HG03108 (cell line): ENCODE measurements around the gene PRKAR1B.

ENCODE experiments used
- ATAC-seq: cut with Tn5 transposase; IDR thresholded peaks from one replicate; pipeline ENCODE4 v1.9.1; 2021; ENCODE audit warnings: moderate library complexity; ENCODE audit not compliant: unreplicated experiment

Gene PRKAR1B

GRCh38 chr7:725223-726005 lies 1.7 kb downstream of the PRKAR1B start:
- no peak for ATAC-seq

GRCh38 chr7:724298-724697 lies 2.8 kb downstream of the PRKAR1B start:
- ATAC-seq = no peak

DNA sequence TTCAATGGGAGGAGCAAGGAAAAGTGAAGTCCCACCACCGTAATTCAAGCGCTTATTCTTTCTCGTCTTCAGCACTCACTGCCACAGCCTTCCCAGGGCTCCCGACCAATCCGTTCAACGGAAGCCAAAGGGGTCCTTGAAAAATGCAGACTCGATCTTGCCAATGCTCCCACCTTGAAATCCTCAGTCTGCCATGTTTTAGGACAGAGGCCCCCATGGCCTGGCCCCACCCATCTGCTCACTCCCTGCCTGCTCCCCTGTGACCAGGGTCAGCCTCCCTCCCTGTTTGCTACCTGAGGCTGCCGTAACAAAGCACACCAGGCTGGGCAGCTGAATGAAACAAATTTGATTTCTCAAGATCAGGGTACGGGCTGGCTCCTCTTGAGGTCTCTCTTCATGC lies 3.5 kb downstream of the PRKAR1B start:
- ATAC-seq = no peak

- ATAC-seq = no peak
Observed at GRCh38 chr7:721619-722248, 5.3 kb downstream of the PRKAR1B start.

DNA sequence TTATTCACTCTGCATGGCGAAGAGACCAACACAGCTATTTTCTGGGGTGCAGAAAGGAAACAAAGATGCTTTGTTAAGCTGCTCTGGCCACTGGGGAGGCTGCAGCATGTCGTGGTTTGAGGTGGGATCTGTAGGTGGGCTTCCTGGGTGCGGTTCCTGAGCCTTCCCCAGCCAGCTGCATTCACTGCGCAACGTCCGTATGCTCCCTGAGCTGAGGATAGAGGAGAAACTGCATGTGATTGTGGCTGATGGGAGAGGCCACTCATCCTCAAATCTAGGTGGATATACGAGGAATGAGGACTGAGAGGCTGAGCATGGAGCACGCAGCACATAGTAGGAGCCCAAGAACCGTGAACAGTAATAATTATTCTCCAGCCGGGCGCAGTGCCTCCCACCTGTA lies 10.4 kb downstream of the PRKAR1B start:
- ATAC-seq = no peak

- no peak for ATAC-seq
Observed at GRCh38 chr7:716222-716621, 10.9 kb downstream of the PRKAR1B start.

DNA sequence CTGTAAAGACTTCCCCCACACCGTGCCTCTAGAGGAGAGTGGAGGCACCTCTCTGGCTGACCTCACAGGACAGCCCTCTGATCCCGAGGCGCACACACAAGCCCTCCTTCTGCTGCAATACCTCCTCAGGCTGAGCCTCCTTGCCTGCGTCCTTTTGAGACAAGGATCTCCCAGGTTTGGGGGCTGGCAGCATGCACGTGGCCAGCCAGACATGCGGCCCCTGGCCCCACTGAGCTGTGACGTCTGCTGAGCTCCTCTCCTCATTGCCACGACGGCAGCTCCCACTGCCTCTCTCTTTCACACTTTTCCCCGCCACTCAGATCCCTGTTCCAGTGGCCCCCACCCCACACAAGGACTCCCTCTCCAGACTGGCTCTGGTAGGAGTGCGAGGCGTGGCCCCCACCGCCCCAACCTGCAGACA lies 12.8 kb downstream of the PRKAR1B start:
- ATAC-seq = no peak

DNA sequence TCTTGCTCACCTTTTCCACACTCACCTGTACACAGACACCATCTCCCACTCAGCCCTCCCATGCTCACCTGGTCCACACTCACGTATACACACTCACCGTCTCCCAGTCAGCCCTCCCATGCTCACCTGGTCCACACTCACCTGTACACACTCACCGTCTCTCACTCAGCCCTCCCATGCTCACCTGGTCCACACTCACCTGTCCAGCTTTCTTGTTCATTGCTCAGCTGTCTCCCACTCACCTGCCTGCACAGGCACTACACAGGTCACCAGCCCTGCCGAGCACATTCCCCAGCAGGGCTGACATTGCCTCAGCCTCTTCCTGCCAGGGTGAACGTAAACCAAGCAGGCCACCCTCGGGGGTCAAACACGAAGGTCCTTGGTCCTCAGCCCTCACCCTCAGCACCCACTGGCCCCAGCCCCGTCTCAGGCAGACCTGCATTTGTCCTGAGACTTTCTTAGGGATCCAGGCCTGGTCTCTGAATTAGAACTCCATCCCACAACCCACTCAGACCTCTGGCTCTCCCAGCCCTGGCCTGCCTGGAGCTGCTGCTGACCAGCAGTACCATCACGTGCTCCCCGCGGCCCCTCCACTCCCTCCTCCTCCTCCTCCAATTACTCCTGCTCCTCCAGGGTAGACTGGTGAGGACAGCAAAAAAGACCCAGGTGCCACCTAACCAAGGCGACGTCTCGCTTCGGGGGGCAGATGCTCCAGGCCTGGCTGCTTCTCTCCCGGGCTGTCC lies 13.4 kb downstream of the PRKAR1B start:
- ATAC-seq = no peak

DNA sequence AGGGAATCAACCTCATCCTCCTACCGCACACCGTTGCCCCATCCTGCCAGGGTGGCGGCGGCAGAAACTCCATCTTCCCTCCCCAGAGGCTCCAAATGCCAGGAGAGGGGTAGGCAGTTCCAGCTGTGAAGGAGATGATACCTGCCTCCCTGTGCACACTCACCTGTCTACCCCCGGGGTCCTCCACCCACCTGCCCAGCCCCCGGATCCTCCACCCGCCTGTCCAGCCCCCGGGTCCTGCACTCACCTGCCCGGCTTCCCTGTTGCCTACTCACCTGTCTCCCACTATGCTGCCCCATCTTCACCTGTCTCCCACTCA lies 14.0 kb downstream of the PRKAR1B start:
- no peak for ATAC-seq

DNA sequence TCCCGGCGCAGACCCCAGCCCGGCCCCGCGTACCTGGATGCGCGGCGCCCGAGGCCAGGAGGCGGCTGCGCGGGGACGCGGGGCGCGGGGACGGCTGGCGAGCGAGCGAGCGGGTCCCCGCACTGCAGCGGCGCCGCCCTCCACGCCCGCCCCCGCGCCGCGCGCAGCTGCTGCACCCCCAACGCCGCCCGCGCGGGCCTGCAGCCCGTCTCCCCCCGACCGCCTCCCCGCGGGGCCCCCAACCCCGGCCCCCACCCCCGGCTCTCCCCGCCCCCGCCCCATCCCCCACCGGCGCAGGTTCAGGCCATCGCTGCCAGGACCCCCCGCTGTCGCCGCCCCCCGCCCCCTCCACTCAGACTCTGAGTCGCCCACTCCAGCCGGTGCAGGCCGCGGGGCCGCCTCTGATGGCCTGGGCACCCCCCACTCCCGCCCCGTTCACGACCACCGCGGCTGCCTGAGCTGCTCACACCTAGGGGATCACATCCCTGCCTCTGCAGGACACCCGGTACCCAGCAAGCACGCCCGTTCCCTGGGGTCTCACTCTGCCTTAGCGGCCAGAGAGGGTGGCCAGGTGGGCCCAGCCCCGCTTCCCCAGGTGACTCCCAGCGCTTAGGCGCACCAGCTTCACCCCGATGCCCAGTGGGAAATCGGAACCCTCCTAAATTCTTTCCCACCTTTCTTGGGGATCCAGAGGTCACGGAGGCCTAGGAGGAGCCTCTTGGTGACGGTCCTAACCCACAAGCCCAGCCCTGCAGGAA lies 14.5 kb downstream of the PRKAR1B start:
- no peak for ATAC-seq

- ATAC-seq = no peak
Observed at GRCh38 chr7:711922-712380, 15.1 kb downstream of the PRKAR1B start.

DNA sequence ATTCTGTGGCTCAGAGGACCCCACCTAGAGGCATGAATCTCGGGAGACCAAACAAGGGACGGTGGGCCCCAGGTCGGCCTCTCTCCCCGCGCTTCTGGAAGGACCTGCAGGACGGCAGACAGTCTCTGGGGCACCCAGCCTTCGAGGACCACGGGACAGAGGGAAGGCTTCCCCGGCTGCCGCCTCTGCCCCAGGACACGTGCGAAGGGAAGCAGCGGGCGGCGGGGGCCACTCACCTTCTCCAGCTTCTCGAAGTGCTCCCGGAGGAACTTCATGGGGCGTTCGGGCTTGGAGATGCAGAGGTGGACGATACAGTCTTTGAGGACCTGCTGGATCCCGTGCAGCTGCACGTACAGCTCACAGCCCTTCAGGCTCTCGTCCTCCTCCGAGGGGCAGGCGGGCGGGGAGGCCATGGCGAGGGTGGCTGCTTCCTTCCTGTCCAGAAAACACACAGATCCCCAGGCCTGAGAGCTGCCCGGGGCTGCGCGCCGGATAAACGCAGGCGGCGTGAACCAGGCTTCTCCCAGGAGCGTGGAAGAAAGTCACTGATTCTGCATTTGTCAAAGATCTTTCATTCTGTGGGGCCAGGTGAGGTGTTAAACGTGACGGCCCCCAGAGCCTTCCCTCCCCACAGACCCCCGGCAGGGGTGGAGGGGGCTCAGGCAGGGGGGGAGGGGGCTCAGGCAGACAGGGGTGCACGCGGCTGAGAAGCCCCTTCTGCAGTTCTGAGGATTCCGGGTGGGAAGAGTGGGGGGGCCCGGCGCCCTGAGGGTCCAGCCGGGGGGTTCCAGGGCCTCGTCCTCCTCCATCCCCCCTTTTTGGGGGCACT lies 15.8 kb downstream of the PRKAR1B start:
- ATAC-seq = no peak

DNA sequence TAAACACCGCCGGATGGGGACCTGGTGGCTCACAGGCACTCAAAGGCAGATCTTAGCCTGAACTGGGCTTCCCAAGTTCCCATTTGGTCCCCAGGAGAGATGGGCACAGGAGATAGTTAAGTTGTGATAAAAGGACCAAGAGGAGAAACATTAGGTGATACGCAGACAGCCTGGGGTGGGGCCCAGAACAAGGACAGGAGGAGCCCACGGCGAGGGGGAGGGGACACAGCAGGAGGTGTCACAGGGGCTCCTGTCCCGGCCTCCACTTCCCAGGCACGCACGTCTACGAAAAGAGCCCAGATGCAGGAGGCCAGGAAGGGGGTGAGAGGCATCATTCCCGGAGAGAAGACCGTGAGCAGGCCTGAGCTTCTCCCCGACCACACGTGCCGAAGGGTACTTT lies 16.9 kb downstream of the PRKAR1B start:
- no peak for ATAC-seq

DNA sequence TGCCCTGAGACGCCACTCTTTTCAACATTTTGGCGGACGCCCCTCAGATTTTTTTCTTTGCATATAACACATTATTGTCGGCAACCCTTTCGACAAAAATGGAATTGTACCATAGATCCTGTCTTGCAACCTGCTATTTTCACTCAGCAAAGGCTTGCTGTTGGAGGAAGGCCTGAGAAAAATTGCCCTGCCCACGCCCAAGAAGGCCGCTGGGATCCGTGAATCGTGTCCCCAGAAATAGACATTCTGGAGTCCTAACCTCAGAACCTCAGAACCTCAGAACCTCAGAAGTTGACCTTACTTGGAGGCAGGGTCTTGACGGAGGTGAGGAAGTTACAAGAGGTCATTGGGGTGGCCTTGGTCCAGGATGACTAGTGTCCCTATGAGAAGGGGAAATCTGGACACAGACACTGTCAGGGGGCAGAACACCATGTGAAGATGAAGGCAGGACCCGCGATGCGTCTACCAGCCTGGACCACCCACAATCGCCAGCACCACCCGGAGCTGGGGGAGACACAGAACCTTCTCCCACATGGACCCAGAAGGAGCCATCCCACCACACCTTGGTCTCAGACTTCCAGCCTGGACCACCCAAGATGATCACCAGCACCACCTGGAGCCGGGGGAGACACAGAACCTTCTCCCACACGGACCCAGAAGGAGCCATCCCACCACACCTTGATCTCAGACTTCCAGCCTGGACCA lies 19.6 kb downstream of the PRKAR1B start:
- ATAC-seq = no peak

- ATAC-seq = no peak
Observed at GRCh38 chr7:706721-707120, 20.4 kb downstream of the PRKAR1B start.

GRCh38 chr7:703049-703448 lies 24.0 kb downstream of the PRKAR1B start:
- no peak for ATAC-seq

- ATAC-seq = no peak
Observed at GRCh38 chr7:701086-701671, 25.9 kb downstream of the PRKAR1B start.

- no peak for ATAC-seq
Observed at GRCh38 chr7:699476-700170, 27.5 kb downstream of the PRKAR1B start.
